GM18526 (cell line): Measurements from ENCODE around the gene WNT11.

Experiments
- POLR2A ChIP-seq: IDR thresholded peaks from 3 replicates; pipeline ENCODE4 v1.6.1; 2011; ENCODE audit not compliant: insufficient read length; ENCODE audit errors: extremely low read depth

The WNT11 gene

GRCh38 chr11:76162336-76163288 lies 43.7 kb downstream of the WNT11 start:
- no peak for TF ChIP-seq POLR2A

- TF ChIP-seq POLR2A = no peak
Observed at GRCh38 chr11:76161261-76161961, 44.9 kb downstream of the WNT11 start.

GRCh38 chr11:76160856-76161255 lies 45.4 kb downstream of the WNT11 start:
- no peak for TF ChIP-seq POLR2A

- no peak for TF ChIP-seq POLR2A
Observed at GRCh38 chr11:76159983-76160661, 46.2 kb downstream of the WNT11 start.

GRCh38 chr11:76159303-76159937 lies 46.9 kb downstream of the WNT11 start:
- TF ChIP-seq POLR2A = no peak

GRCh38 chr11:76158394-76159302 lies 47.7 kb downstream of the WNT11 start:
- no peak for TF ChIP-seq POLR2A

- TF ChIP-seq POLR2A = no peak
Observed at GRCh38 chr11:76157891-76158290, 48.4 kb downstream of the WNT11 start.

- TF ChIP-seq POLR2A = no peak
Observed at GRCh38 chr11:76156971-76157427, 49.3 kb downstream of the WNT11 start.

- TF ChIP-seq POLR2A = no peak
Observed at GRCh38 chr11:76155500-76156227, 50.6 kb downstream of the WNT11 start.

GRCh38 chr11:76153571-76153923 lies 52.8 kb downstream of the WNT11 start:
- no peak for TF ChIP-seq POLR2A

GRCh38 chr11:76152741-76153570 lies 53.3 kb downstream of the WNT11 start:
- no peak for TF ChIP-seq POLR2A

GRCh38 chr11:76152086-76152681 lies 54.1 kb downstream of the WNT11 start:
- no peak for TF ChIP-seq POLR2A
